ENCODE measurements around the gene SLC27A2. TPM values are rescaled to one million over a fixed set of nuclear protein-coding genes. Genes with fewer than 3 reads are reported as not detected.

The SLC27A2 gene
- total and polyA plus RNA-seq, 2 donors (not counting 1 experiment from before 2014, with no cell fraction given) = 0.39 to 0.49 TPM

GRCh38 chr15:50252556-50252955 lies 70.6 kb downstream of the SLC27A2 start:
- H4K20me1 ChIP-seq (ENCODE audit: control insufficient read depth, insufficient read depth, low read length, poor library complexity, severe bottlenecking) = no peaks in the 10 kb centered on the region
- POLR2A ChIA-PET = no interaction called here
- H3K9me3 ChIP-seq (ENCODE audit: control extremely low read depth in 1 of 3, control insufficient read depth in 2 of 3, insufficient read depth in 1 of 3, low read length in 2 of 3) = no peaks in the 10 kb centered on the region
- peaks cover 6 to 9% of the 10 kb centered on the region in 2 donors for H3K4me1 ChIP-seq (ENCODE audit: control insufficient read depth in 2 of 2, insufficient read depth in 2 of 2, low read length in 2 of 2)
- 100% methylated on average over 4 of the region's 11 CpGs for WGBS (ENCODE audit: insufficient coverage)
- H3K27ac Mint-ChIP-seq = no peak overlapping the region
- peaks cover 0 to 2% (median 0%) of the 10 kb centered on the region in 4 experiments for H3K27me3 ChIP-seq (replicated peaks in 1 of 4; ENCODE audit: control extremely low read depth in 1 of 4, control insufficient read depth in 3 of 4, insufficient read depth in 4 of 4, low read length in 3 of 4)
- H3K4me3 ChIP-seq (ENCODE audit: control extremely low read depth in 1 of 5, extremely low read depth in 1 of 5, insufficient read depth in 1 of 5, low read depth in 2 of 5, low read length in 4 of 5) = no peak overlapping the region
- DNase-seq (no peak), ATAC-seq (ENCODE audit: low read depth) (no peak)
- no peak overlapping the region for H3K4me3 Mint-ChIP-seq
- no peaks in the 10 kb centered on the region for H3K79me2 ChIP-seq (ENCODE audit: control insufficient read depth, insufficient read depth, low read length)
- no peak overlapping the region for H3K4me2 ChIP-seq (replicated peaks; ENCODE audit: low read depth, low read length, poor library complexity, severe bottlenecking)
- no peaks in the 10 kb centered on the region for H3K9me3 Mint-ChIP-seq (ENCODE audit: insufficient read depth)
- H3K27ac ChIP-seq (ENCODE audit: low read length in 2 of 2) = no peak overlapping the region
- no peak overlapping the region for H2AFZ ChIP-seq (ENCODE audit: insufficient read depth, low read depth, low read length, poor library complexity, severe bottlenecking)
- H3K27me3 Mint-ChIP-seq = no peaks in the 10 kb centered on the region
- no peak overlapping the region for H3K9ac ChIP-seq (ENCODE audit: low read length)
- intact Hi-C loops (cut with micrococcal nuclease) = no loop called here
- TF ChIP-seq CTCF (IDR thresholded peaks at IDR 0.05) (no peak), EZH2 (IDR thresholded peaks at IDR 0.05; ENCODE audit: borderline replicate concordance, insufficient read depth, low read depth, low read length, poor library complexity, severe bottlenecking) (no peak)
- CTCF ChIA-PET = no interaction called here
- H3K36me3 ChIP-seq (replicated peaks in 1 of 2; ENCODE audit: control extremely low read depth in 1 of 2, control insufficient read depth in 1 of 2, extremely low read depth in 1 of 2, insufficient read depth in 2 of 2, low read length in 1 of 2) = no peaks in the 10 kb centered on the region
- peaks cover 8% of the 10 kb centered on the region for H3K4me1 Mint-ChIP-seq

GRCh38 chr15:50256188-50257041 lies 74.4 kb downstream of the SLC27A2 start:
- Histone ChIP-seq H2AFZ (ENCODE audit: insufficient read depth, low read depth, low read length, poor library complexity, severe bottlenecking) (no peak overlapping the region), H3K36me3 (replicated peaks in 1 of 2; ENCODE audit: control extremely low read depth in 1 of 2, control insufficient read depth in 1 of 2, extremely low read depth in 1 of 2, insufficient read depth in 2 of 2, low read length in 1 of 2) (no peaks in the 10 kb centered on the region), H3K9ac (ENCODE audit: low read length) (no peak overlapping the region), H3K4me3 (ENCODE audit: control extremely low read depth in 1 of 5, extremely low read depth in 1 of 5, insufficient read depth in 1 of 5, low read depth in 2 of 5, low read length in 4 of 5) (no peak overlapping the region), H3K27me3 (replicated peaks in 1 of 4; ENCODE audit: control extremely low read depth in 1 of 4, control insufficient read depth in 3 of 4, insufficient read depth in 4 of 4, low read length in 3 of 4) (no peaks in the 10 kb centered on the region), H3K27ac (ENCODE audit: low read length in 2 of 2) (no peak overlapping the region), H3K79me2 (ENCODE audit: control insufficient read depth, insufficient read depth, low read length) (no peaks in the 10 kb centered on the region), H3K4me2 (replicated peaks; ENCODE audit: low read depth, low read length, poor library complexity, severe bottlenecking) (no peak overlapping the region), H4K20me1 (ENCODE audit: control insufficient read depth, insufficient read depth, low read length, poor library complexity, severe bottlenecking) (no peaks in the 10 kb centered on the region), H3K4me1 (ENCODE audit: control insufficient read depth in 2 of 2, insufficient read depth in 2 of 2, low read length in 2 of 2) (peaks cover 0 to 3% of the 10 kb centered on the region in 2 donors), H3K9me3 (ENCODE audit: control extremely low read depth in 1 of 3, control insufficient read depth in 2 of 3, insufficient read depth in 1 of 3, low read length in 2 of 3) (no peaks in the 10 kb centered on the region)
- no peak overlapping the region for H3K4me3 Mint-ChIP-seq
- no peaks in the 10 kb centered on the region for H3K9me3 Mint-ChIP-seq (ENCODE audit: insufficient read depth)
- peaks cover 3% of the 10 kb centered on the region for H3K4me1 Mint-ChIP-seq
- WGBS (ENCODE audit: insufficient coverage) = 94% methylated on average over 2 of the region's 5 CpGs
- intact Hi-C loops (cut with micrococcal nuclease) = no loop called here
- CTCF ChIA-PET = no interaction called here
- no peak for TF ChIP-seq EZH2 (IDR thresholded peaks at IDR 0.05; ENCODE audit: borderline replicate concordance, insufficient read depth, low read depth, low read length, poor library complexity, severe bottlenecking)
- no peak for TF ChIP-seq CTCF (IDR thresholded peaks at IDR 0.05)
- POLR2A ChIA-PET = no interaction called here
- DNase-seq = no peak
- no peaks in the 10 kb centered on the region for H3K27me3 Mint-ChIP-seq
- no peak overlapping the region for H3K27ac Mint-ChIP-seq
- no peak for ATAC-seq (ENCODE audit: low read depth)

Measured in B cell (primary cell).